Islet of Langerhans (tissue), 1 donor: ENCODE measurements around the gene SUGP2.

Experiments
- FAIRE-seq: peaks from one replicate; lab custom pipeline; 2011; peaks lifted over from hg19 to GRCh38; lab: Jason Lieb, UNC

Gene SUGP2

DNA sequence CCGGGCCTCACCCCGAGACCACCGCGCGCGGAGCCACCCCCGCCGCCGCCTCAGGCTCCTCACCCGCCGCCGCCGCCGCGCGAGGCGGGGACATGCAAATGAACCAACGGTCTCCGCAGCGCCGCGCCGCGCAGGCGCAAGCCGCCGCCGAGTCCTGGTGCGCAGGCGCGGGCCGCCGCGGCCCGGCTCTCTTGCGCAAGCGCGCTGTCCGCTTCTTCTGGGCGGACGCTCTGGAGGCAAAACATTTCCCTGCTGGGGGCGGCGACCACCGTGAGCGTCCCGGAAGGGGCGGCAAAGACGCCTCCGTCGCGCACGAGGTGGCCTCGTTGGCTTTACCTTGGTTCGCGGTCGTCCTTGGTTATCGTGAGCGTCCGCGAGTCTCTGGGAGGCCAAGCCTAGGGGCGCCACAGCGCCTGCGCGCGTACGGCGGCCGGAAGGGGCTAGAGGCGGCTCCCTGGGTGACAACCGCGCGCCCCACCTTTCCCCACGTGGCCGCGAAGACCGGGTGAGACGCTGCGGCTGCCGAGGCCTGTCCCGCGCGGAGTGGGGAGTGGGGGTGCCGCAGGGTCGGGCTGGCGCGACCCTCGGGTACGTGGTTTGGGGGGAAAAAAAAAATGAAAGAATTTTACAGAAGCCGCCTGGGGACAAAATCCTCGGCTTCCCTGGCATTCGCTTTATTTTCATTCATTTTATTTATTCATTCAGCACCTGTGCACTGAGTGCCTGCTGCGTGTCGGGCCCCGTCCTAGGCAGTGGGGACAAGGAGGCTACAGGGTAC, at the start of gene SUGP2, which contains the start of gene ARMC6:
Gene SUGP2, minus strand, starts transcription at position 92 of the 778 bp plus-strand sequence. CDS start 2,446 bp downstream, outside the sequence.
Gene ARMC6, plus strand, starts transcription at position 178 of the 778 bp plus-strand sequence. CDS start 607 bp downstream, outside the sequence.
- no peak for FAIRE-seq

DNA sequence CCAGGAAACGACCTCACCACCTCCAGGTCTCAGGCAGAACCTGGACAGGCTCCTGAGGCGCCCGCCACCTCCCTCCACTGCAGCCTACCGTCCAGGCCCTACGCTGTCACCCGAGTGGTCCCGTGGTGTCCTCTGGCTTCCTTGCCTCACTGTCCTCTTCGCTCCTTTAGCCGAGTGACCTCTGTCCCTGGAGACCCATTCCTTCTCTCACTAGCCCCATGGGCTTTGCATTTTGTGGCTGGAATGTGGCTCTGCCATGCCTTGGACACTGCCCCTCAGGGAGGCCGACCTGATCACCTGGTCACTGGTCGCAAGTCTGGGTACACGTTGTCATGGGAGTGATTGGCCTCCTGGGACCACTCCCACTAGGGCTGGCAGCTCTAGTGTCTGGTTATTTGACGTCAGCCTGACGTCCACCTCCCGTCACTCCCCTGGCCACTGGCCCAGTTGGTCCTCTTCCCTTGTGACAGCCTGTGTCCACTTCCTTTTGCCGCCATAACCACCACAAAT, 48.4 kb upstream of the SUGP2 start:
- FAIRE-seq, result no peak

DNA sequence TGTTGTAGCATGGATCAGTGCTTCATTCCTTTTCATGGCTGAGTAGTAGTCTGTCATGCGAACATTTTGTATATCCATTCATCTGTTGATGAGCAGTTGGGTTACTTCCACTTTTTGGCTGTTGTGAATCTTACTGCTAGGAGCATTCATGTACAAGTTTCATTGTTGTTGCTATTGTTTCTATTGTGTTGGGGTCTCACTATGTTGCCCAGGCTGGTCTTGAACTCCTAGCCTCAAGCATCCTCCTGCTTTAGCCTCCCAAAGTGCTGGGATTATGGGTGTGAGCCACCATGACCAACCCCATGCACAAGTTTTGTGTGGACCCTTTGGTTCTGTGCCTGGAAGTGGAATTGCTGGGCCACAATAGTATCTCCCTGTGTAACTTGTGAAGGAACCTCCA, 46.3 kb upstream of the SUGP2 start:
- no peak for FAIRE-seq

DNA sequence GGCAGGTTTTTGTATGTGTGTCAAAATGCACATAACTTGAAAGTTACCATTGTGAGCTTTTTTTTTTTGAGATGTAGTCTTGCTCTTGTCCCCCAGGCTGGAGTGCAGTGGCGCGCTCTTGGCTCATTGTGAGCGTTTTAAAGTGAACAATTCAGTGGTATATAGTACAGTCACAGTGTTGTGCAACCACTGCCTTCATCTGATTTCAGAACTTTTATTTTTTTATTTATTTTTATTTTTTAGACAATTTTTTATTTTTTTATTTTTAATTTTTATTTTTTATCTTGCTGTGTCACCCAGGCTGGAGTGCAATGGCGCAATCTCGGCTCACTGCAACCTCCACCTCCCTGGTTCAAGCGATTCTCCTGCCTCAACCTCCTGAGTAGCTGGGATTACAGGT, 45.5 kb upstream of the SUGP2 start:
- no peak for FAIRE-seq

DNA sequence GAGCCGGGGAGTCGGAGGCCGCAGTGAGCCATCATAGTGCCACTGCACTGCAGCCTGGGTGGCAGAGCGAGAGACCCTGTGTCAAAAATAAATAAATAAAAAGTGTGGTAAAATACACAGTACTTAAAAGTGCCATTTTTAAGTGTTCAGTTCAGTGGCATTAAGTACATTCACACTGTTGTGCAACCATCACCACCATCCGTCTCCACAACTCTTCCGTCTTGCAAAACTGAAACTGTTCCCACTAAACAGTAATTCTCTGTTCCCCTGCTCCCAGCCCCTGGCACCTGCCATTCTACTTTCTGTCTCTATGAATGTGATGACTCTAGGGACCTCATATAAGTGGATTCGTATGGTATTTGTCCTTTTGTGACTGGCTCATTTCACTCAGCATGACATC, 43.8 kb upstream of the SUGP2 start:
- no peak for FAIRE-seq

DNA sequence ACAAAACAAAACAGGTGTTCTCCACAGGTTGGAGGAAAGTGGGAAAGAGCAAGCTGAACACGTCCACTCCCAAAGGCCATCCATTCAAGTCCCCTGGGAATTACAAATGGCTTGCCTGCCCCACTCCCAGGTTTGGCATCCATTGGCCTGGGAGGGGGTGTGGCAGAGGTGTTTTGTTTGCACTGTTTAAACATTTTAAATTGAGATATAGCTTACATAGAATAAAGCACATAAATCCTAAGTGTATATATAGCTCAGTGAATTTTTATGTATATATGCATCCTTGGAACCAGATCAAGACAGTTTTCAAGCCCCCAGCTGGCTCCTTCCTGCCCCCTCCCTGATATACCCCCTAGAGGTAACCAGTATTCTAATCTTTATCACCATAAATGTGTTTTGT, 43.2 kb upstream of the SUGP2 start:
- FAIRE-seq, result no peak

DNA sequence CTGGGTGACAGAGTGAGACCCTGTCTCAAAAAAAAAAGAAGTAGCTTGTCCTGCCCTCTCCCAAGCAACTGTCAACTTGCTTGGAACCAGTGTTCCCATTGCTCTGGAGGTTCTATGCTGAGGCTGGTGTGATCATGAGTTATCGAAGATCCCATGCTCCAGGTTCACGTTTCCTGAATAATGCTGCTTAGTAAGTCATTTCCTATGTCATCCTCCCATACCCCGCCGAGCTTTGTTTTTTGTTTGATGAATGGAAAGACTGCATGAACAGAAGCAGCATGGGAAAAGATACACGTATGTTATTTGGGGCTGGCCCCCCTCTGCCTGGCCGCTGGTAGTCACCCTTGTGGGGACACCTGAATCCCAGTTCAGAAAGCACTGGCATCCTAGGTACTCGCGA, 41.8 kb upstream of the SUGP2 start:
- no peak for FAIRE-seq

DNA sequence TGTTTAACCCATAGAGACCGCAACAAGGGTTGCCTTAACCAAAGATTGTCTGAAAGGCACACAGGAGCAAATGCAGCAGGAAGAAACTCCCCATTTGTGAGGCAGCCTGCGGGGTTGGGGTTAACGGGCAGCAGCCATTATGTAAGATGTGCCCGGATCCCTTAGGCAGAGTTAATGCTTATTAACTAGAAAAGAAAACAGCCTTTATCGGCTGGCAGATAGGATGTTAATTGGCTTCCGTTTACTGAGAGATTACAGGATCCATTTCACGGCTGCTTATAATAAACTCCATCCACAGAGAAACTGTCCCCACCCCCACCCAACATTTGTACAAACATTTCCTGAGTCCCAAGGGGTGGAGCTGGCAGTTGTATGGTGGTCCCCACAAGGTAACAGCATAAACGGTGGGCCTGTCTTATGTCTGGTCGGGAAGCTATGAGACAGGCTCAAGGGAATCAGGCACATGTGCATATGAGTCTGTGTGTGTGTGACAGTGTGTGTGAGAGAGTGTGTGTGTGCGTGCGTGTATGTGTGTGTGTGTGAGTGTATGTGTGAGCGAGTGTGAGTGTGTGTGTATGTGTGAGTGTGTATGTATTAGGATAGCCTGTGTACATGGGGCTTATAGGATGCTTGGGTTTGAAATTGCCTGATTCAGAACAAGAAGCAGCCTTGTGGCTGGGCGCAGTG, 41.0 kb upstream of the SUGP2 start:
- FAIRE-seq, result no peak

DNA sequence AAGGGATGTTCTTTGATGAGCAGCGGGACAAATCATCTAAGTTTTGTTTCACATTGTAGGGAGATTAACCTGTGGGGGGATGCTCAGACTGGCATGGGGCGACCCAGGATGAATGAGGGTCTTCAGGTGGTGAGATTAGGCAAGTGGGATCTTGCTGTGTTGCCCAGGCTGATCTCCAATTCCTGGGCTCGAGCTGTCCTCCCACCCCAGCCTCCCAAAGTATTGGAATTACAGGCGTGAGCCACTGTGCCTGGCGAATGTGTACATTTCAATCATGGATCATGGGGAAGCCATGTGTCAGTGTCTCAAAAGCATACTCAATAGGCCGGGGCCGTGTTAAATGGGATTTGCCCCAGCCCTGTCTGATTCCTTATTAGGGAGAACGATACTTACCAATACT, 38.6 kb upstream of the SUGP2 start:
- FAIRE-seq, result no peak

DNA sequence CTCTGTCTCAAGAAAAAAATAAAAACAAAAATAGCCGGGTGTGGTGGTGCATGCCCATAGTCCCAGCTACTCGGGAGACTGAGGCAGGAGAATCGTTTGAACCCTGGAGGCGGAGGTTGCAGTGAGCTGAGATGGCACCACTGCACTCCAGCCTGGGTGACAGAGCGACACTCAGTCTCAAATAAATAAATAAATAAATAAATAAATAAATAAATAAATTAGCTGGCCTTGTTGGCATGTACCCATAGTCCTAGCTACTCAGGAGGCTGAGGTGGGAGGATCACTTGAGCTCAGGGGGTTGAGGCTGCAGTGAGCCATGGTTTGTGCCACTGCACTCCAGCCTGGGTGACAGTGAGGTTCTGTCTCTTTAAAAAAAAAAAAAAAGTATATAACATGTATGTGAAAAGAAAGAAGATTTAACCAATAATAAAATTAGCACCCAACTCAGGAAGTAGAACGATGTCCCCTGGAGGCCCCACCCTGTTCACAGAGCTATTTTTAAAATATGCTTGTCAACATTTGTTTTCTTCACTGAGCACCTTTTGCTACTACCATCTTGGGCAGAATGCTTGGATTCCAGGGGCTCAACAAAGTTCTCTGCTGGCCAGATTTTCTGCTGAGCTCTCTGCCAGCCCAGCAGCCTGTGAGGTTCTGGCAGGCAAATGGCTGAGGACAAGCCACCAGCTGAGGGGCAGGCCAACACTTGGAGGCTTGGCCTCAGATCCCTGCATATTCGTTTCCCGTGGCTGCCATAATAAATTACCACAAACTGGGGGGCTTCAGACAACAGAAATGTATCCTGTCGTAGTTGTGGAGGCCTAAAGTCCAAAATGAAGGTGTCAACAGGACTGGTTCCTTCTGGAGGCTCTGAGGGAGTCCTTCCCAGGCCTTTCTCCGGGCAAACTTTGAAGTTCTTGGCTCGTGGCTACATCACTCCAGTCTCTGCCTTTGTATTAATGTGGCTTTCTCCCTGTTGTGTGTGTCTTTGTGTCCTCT, 35.6 kb upstream of the SUGP2 start:
- FAIRE-seq, result no peak

DNA sequence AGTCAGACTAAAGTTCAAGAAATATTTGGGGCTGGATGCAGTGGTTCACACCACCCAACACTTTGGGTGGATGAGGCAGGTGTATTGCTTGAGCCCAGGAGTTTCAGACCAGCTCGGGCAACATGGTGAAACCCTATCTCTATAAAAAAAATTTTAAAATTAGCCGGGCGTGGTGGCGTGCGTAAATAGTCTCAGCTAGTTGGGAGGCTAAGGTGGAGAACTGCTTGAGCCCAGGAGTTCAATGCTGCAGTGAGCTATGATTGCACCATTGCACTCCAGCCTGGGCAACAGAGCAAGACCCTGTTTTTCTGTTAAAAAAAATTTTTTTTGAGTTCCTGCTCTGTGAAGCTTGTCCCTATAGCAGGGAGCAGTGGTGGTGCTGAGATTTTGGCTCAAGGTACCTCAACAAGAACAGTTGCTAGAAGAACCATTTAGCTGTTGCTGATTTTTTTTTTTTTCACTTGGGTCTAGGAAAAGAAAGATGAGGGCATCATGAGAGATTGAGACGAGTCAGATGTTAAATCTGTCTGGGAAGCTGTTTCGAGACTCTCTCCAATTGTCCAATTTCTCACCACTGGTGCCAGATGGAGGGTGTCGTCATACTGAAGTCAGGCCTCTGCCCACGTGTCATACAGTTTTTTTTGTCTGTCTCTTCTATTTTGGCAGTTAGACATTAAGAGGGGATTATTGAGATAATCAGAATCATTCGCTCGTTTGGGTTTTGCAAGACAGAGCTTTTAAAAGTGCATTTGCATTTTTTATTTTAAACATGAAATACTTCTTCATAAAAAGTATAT, 34.2 kb upstream of the SUGP2 start:
- FAIRE-seq, result no peak

DNA sequence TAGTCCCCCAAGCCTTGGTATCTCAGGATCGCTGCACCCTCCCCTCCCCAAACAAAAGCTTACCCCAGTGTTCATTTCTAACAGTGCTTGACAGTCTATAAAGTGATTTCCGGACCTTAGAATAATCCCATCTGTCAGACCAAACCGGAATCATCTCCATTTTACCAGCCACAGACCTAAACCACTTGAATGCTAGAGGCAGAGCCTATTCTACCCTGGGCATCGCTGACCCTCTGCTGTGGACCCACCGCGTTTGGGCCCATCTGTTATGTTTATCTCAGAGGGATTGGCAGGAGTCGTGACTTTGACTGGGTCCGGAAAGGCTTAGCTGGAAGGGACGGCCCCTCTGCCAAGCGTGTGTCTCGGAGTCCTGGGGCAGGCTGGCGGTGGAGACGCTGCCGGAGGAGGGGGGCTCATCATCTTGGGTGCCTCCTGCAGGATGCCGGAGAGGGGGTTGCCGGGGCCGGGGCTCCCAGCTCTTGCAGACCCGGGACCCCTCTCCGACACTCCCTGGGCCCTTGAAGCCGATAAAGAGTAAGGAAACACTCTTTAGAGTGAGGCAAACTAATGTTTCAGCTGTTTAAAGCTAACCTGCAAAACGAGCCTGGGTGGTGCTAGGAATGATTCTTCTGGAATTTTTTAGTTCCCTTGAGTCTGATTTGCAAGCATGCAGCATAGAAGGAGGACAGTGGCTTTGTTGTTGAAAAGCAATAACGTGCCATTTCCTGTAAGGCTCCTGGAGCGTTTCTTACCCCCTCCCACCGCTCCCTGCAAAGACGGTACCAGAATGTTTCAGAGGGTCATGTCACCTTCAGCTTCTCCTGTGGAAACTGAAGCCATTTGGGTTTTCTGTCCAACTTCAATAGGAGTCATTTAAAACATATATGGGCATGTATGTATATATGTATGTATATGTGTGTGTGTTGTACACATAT, 31.8 kb upstream of the SUGP2 start:
- FAIRE-seq, result no peak

DNA sequence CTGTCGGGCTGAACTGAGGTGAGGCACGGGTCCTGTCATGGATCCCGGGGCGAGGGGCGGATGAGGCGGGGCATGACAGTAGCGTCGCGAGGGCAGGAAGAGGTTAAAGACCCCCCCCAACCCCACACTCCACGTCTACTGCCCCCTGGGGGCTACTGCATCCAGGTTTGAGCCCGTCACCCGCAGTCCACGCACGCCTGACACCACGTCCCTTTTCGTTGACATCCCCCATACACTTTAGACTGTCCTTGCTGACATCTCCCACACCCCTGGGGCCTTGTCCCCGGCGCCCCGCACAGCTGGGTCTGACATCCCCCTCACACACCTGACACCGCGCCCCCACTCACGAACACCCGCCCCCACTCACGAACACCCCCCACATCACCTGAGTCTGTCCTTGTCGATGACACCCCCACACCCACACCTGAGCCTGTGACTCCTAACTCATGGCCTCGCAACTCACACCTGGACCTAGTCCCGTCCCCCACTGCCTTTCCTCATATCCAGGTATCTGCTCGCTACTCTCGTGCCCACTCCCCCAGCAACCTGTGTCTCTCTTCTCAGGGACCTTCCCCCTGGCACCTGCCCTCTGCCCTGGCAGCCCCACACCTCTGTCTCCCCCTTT, 30.9 kb upstream of the SUGP2 start:
- FAIRE-seq, result no peak

DNA sequence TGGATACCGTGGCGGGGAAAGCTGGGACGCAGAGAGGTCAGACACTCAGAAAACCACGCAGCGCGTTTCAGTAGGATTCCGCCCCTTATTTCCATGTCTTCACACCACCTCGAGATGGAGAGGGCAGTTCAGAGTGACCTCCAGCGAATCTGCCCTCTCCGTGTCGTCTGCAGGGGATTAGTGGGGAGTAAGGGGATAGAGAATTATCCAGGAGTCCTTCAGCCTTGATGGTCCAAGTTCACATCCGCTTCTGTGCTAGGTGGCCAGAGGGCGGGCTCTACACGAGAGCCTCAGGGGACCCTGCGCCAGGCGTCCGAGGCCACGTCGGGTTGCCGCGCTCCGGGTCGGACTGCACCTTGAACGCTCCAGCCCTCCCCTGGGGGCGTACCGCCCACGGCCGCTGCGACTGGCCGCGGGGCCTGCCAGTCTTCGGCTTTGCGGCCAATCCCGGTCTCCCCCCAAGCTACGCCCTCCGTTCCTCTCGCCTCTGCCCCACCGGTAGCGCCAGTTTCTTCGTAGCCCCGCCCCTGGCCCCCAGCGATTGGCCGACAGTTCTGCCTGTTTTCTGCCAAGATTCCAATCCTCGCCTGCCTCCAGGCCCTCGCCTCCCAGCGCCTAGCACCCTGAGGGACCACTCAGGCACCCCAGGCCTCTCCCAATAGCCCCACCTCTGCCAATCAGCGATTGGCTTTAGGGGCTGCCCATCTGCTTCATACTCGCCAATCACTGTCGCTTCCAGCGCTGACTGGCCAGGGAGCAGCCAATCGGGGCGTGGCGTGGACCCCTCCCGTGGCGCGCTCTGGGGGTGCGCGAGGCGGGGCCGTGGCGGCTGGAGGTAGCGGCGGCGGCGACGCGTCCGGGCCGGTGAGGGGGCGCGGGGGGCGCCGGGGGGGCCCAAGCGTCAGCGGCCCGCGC, 30.1 kb upstream of the SUGP2 start, which contains the start of gene SLC25A42:
Gene SLC25A42, plus strand, starts transcription at position 812 of the 915 bp plus-strand sequence. CDS start 32,131 bp downstream, outside the sequence.
- FAIRE-seq, result peak; percentile 91

DNA sequence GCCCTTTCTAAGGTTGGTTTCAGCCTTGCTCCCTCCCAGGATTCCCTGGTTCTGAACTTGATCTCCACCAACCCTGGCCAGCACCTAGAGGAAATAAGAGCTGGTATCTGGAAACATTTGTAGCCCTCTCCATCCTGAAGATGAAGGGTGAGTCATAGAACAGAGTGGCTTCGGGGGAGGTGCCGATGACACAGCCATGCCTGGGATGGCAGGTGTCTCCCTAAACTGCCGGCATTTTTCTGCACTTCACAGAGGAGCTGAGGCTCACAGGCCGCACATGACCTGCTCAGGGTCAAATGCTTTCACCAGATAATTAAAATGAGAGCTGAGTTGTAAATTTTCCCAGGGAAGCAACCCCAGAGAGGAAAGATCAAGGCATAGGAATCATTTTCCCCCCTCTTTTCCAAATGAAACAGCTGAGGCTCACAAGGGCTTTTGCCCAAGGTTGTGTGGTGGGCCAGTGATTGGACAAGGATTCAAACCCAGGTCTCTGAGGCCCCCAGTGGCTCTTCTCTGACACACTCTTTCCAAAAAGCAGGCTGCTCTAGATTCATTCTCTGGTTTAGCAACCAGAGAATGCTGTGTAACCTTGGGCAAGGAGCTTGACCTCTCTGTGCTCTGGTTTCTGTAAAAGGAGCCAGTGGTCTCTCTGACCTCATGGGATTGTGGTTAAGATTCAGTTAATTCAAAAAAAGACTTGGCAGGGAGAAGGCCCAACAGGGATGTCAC, 29.3 kb upstream of the SUGP2 start:
- FAIRE-seq, result no peak

DNA sequence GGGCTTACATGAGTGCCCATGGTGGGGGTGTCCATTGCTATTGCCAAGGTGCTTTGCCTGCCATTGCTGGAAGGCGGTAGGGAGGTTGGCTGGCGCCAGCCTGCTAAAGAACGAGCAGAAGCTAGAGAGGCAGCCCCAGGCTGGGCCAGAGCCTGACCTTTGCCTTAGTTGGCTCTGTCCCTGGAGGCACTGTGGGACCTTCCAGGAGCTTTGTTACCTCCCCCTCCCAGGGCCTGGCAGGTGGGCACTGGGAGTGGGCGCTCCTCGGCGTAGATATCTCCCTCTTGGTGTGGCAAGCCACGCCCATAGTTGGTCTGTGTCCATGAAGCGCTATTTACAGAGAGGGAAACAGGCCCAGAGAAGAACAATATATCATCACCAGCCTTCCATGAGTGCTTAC, 28.2 kb upstream of the SUGP2 start:
- no peak for FAIRE-seq

DNA sequence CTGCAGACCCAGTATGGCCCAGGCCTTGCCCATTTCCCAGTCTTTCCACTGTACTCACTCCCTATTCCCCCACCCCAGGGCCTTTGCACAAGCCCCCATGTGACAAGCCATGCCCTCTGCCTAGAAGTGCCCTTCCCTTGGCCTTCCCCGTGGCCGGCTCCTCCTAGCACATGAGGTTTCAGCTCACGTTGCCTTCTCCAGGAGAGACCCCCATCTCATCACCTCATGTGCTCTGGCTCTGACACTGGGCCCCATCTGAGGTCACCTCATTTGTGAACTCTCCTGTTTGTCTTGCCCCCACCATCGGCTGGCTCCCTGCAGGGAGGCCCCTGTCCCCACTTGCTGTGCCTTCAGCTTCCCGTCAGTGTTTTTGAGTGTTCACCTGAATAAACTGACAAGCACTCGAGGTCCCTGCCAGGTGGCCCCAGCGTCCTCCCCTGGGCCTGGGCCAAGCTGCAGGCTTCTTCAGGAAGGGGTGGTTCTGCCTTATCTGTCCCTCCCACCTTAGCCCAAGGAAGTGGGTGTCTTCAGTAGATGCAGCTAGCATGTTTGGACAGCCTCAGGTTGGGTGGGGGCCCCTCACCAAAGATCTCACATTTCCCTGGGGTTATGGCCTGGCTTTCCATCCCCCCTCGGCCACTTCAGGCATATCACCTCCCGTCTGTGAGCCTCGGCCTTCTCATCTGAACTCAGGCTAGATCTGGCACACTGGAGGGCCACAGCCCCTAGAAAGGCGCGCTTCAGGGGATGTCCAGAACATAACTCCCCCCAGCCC, 26.7 kb upstream of the SUGP2 start:
- FAIRE-seq, result no peak
